SH-SY5Y (cell line): ENCODE data around the gene MTRR.

Source experiments
- GATA2 ChIP-seq: IDR thresholded peaks from 2 replicates; pipeline ENCODE4 v1.6.1; 2011; ENCODE audit warnings: mild to moderate bottlenecking, low read depth, low read length
- GATA3 ChIP-seq: IDR thresholded peaks from 2 replicates; pipeline ENCODE4 v1.6.1; 2011; ENCODE audit warnings: low read depth, mild to moderate bottlenecking, low read length, moderate library complexity

DNA sequence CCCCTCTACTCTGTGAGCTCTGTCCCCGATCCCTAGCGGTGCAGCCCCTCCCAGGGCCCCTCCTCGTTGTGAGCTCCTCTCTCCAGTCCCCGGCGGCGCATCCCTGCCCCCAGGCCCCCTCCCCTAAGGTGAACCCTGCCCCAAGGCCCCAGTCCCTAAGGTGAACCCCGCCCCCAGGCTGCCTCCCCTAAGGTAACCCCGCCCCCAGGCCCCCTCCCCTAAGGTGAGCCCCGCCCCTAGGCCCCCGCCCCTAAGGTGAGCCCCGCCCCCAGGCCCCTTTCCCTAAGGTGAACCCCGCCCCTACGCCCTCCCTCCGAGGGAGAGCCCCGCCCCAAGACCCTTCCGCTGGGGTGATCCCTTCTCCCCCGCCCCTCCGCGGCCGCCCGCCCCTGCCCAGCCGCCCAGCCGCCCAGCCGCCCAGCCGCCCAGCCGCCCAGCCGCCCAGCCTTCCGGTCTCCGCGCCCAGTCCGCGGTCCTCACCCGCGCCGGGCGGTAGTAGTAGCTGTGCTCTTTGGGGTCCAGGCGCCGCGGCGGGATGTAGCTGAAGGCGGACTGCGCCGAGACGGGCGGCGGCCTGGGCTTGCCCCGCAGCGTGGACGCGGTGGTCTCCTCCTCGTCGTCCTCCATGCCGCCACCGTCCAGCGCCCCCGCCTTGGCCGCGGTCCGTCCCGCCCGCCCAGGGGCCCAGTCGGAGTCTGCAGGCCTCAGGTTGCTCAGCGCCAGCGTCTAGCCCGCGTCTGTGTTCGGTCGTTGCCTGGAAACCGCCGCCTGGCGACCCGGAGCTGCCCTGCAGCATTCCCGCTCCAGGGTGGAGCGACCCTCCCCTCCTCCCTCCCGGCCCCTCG is 18.3 kb upstream of the MTRR start, which contains the start of gene CFAP90:
- TF ChIP-seq GATA2, result no peak
- TF ChIP-seq GATA3, result no peak
